HCT116 (cell line): ENCODE measurements around the gene CRADD.

Source experiments
- CBX3 ChIP-seq: IDR thresholded peaks from 2 replicates; pipeline ENCODE4 v1.6.1; 2012; ENCODE audit warnings: low read depth
- EZH2 ChIP-seq: fragments of 200-600 bp; sonication (generic); IDR thresholded peaks from 2 replicates; pipeline ENCODE4 v1.6.1; 2017; ENCODE audit warnings: antibody characterized with exemption, mixed run types
- SIN3A ChIP-seq: IDR thresholded peaks from 2 replicates; pipeline ENCODE4 v1.6.1; 2012; ENCODE audit warnings: low read depth
- SP1 ChIP-seq: IDR thresholded peaks from 2 replicates; pipeline ENCODE4 v1.6.1; 2012; ENCODE audit warnings: low read depth
- TF ChIP-seq, protein P1 (sequence below), 3 experiments: fragments of 200-600 bp in 1 of 3; sonication (generic) in 1 of 3; IDR thresholded peaks in 2 of 3; conservative IDR thresholded peaks in 1 of 3; 2 replicates each; pipeline ENCODE4 v1.5.1; 2012 to 2017; ENCODE audit warnings: low read depth in 2 of 3, low read length in 2 of 3, antibody characterized with exemption in 1 of 3, borderline replicate concordance in 1 of 3, control low read depth in 1 of 3, mild to moderate bottlenecking in 1 of 3, mixed read lengths in 1 of 3, mixed run types in 1 of 3, moderate library complexity in 1 of 3; ENCODE audit not compliant: insufficient read depth in 1 of 3
- TF ChIP-seq, protein P2 (sequence below): IDR thresholded peaks from 2 replicates; pipeline ENCODE4 v1.6.1; 2012; ENCODE audit warnings: low read depth

DNA sequence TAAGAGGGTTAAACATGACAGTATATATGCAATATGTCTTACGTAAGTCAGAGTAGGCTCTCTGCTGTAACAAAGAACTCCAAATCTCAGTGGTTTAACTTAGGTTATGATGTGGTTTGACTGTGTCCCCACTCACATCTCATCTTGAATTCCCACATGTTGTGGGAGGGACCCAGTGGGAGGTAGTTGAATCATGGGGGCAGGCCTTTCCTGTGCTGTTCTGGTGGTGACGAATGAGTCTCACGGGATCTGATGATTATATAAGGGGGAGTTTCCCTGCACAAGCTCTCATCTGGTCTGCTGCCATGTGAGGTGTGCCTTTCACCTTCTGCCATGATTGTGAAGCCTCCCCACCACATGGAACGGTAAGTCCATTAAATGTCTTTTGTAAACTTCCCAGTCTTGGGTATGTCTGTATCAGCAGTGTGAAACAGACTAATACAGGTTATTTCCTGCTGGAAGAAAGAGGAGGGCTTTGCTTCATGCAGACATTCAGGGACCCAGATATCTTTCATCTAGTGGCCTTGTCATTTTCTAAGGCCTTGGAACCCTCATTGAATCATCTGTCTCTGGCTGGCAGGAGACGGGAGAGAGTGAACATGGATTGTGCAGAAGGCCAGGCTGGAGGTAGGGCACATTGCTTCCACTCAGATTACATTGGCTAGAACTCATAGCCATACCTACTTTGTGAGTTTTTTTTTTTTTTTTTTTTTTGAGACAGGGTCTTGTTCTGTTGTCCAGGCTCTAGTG is 96.1 kb downstream of the CRADD start:
- TF ChIP-seq, protein P1, sequence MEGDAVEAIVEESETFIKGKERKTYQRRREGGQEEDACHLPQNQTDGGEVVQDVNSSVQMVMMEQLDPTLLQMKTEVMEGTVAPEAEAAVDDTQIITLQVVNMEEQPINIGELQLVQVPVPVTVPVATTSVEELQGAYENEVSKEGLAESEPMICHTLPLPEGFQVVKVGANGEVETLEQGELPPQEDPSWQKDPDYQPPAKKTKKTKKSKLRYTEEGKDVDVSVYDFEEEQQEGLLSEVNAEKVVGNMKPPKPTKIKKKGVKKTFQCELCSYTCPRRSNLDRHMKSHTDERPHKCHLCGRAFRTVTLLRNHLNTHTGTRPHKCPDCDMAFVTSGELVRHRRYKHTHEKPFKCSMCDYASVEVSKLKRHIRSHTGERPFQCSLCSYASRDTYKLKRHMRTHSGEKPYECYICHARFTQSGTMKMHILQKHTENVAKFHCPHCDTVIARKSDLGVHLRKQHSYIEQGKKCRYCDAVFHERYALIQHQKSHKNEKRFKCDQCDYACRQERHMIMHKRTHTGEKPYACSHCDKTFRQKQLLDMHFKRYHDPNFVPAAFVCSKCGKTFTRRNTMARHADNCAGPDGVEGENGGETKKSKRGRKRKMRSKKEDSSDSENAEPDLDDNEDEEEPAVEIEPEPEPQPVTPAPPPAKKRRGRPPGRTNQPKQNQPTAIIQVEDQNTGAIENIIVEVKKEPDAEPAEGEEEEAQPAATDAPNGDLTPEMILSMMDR (IDR thresholded peaks at IDR 0.05 in 2 of 3, conservative IDR thresholded peaks at IDR 0.05 in 1 of 3; ENCODE audit: borderline replicate concordance in 1 of 3, insufficient read depth in 1 of 3, low read depth in 2 of 3, low read length in 2 of 3) = no peak
- TF ChIP-seq CBX3 (no peak), EZH2 (no peak), SIN3A (no peak), SP1 (no peak)
- TF ChIP-seq, protein P2, sequence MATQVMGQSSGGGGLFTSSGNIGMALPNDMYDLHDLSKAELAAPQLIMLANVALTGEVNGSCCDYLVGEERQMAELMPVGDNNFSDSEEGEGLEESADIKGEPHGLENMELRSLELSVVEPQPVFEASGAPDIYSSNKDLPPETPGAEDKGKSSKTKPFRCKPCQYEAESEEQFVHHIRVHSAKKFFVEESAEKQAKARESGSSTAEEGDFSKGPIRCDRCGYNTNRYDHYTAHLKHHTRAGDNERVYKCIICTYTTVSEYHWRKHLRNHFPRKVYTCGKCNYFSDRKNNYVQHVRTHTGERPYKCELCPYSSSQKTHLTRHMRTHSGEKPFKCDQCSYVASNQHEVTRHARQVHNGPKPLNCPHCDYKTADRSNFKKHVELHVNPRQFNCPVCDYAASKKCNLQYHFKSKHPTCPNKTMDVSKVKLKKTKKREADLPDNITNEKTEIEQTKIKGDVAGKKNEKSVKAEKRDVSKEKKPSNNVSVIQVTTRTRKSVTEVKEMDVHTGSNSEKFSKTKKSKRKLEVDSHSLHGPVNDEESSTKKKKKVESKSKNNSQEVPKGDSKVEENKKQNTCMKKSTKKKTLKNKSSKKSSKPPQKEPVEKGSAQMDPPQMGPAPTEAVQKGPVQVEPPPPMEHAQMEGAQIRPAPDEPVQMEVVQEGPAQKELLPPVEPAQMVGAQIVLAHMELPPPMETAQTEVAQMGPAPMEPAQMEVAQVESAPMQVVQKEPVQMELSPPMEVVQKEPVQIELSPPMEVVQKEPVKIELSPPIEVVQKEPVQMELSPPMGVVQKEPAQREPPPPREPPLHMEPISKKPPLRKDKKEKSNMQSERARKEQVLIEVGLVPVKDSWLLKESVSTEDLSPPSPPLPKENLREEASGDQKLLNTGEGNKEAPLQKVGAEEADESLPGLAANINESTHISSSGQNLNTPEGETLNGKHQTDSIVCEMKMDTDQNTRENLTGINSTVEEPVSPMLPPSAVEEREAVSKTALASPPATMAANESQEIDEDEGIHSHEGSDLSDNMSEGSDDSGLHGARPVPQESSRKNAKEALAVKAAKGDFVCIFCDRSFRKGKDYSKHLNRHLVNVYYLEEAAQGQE = no peak
